Caco-2 (cell line): ENCODE results near the gene PPARA. TPM values are rescaled to one million over a fixed set of nuclear protein-coding genes. Genes with fewer than 3 reads are reported as not detected.

Source experiments
- BruUV-seq: library from RNA; stranded (reverse); fragments of 400-500 nt; replicated peaks from 2 replicates; lab custom pipeline; 2021; lab: Mats Ljungman, UMichigan
- CTCF ChIA-PET: fragments of 300-600 bp; sonication (Branson Sonifier 250); formaldehyde crosslinking; loops from one replicate; lab custom pipeline; 2022; ENCODE audit warnings: antibody characterized with exemption; lab: Charles Lee
- POLR2A ChIA-PET: fragments of 300-600 bp; sonication (Branson Sonifier 250); formaldehyde crosslinking; loops from one replicate; lab custom pipeline; 2022; ENCODE audit warnings: antibody characterized with exemption; lab: Charles Lee
- DNase-seq, 2 experiments: peaks; one replicate each; pipeline versions ENCODE4 v3.0.0 to v3.0.0-alpha.2; 2020 to 2022
- H3K27me3 ChIP-seq: replicated peaks from 2 replicates; pipeline ENCODE4 v1.6.0; 2011; ENCODE audit warnings: low read length; ENCODE audit not compliant: control insufficient read depth, insufficient read depth
- H3K36me3 ChIP-seq: 2 replicates; pipeline ENCODE4 v1.5.1; 2011; ENCODE audit warnings: low read length; ENCODE audit not compliant: control insufficient read depth, insufficient read depth
- H3K4me1 ChIP-seq: fragments of 250-450 bp; sonication (Bioruptor Pico); 2 replicates; pipeline ENCODE4 v1.5.1; 2020; ENCODE audit warnings: mild to moderate bottlenecking
- H3K4me3 ChIP-seq: 2 replicates; pipeline ENCODE4 v1.5.1; 2011; ENCODE audit warnings: low read depth, mild to moderate bottlenecking, control low read depth, low read length
- H3K9me3 ChIP-seq: fragments of 250-450 bp; sonication (Bioruptor Pico); 2 replicates; pipeline ENCODE4 v1.5.1; 2020; ENCODE audit warnings: mild to moderate bottlenecking, moderate library complexity
- H3K27ac Mint-ChIP-seq: one replicate; pipeline ENCODE4 v1.8.0; 2022; ENCODE audit warnings: mixed read lengths; ENCODE audit not compliant: unreplicated experiment
- H3K27me3 Mint-ChIP-seq: one replicate; pipeline ENCODE4 v1.8.0; 2022; ENCODE audit warnings: mixed read lengths; ENCODE audit not compliant: insufficient read depth, unreplicated experiment
- H3K36me3 Mint-ChIP-seq: one replicate; pipeline ENCODE4 v1.8.0; 2022; ENCODE audit warnings: mild to moderate bottlenecking, mixed read lengths; ENCODE audit not compliant: insufficient read depth, unreplicated experiment
- H3K4me1 Mint-ChIP-seq: one replicate; pipeline ENCODE4 v1.8.0; 2022; ENCODE audit warnings: low read depth, mixed read lengths; ENCODE audit not compliant: unreplicated experiment
- H3K4me3 Mint-ChIP-seq: one replicate; pipeline ENCODE4 v1.8.0; 2022; ENCODE audit warnings: mild to moderate bottlenecking, moderate library complexity, mixed read lengths; ENCODE audit not compliant: unreplicated experiment
- H3K9me3 Mint-ChIP-seq: one replicate; pipeline ENCODE4 v1.8.0; 2022; ENCODE audit warnings: mixed read lengths; ENCODE audit not compliant: unreplicated experiment
- CTCF ChIP-seq, 2 experiments: fragments of 200-600 bp in 1 of 2; IDR thresholded peaks; 1 replicate in 1 of 2; 2 replicates in 1 of 2; pipeline versions ENCODE4 v1.5.1 to v1.8.0; 2011 to 2022; ENCODE audit warnings: antibody characterized with exemption in 1 of 2, control low read depth in 1 of 2, inconsistent platforms in 1 of 2, low read depth in 1 of 2, low read length in 1 of 2, mild to moderate bottlenecking in 1 of 2, moderate library complexity in 1 of 2; ENCODE audit not compliant: insufficient read depth in 1 of 2, severe bottlenecking in 1 of 2, unreplicated experiment in 1 of 2
- intact Hi-C: fragments of 100-400 bp; cut with micrococcal nuclease; formaldehyde crosslinking; loops from one replicate; pipeline ENCODE4 v1.10.0; 2022; ENCODE audit not compliant: unreplicated experiment
- total RNA-seq: library from RNA; stranded (reverse); gene quantifications from 2 replicates; pipeline ENCODE4 v1.2.3, GENCODE V29; 2022

PPARA gene
- total RNA-seq, 1 experiment from 2014 or later = 13.4 TPM

GRCh38 chr22:46290121-46290842 lies 140.0 kb downstream of the PPARA start:
- no peak for TF ChIP-seq CTCF (IDR thresholded peaks at IDR 0.05; ENCODE audit: insufficient read depth in 1 of 2, low read depth in 1 of 2, low read length in 1 of 2, severe bottlenecking in 1 of 2, unreplicated experiment in 1 of 2)
- Mint-ChIP-seq H3K36me3 (peaks cover 49% of the 10 kb centered on the region), H3K4me1 (peaks cover under 1% of the 10 kb centered on the region), H3K27ac (peak overlapping the region; percentile 17), H3K4me3 (no peak overlapping the region), H3K27me3 (no peaks in the 10 kb centered on the region), H3K9me3 (no peaks in the 10 kb centered on the region)
- H3K36me3 ChIP-seq = peaks cover 3% of the 10 kb centered on the region
- peaks cover 2% of the 10 kb centered on the region; the same call in 1 of the 2 replicates for H3K4me1 ChIP-seq
- H3K4me3 ChIP-seq = no peak overlapping the region
- no peaks in the 10 kb centered on the region for H3K9me3 ChIP-seq
- no peaks in the 10 kb centered on the region for H3K27me3 ChIP-seq
- ChIA-PET POLR2A (no interaction called here), CTCF (no interaction called here)
- intact Hi-C loops = no loop called here
- no TSS peak for BruUV-seq
- DNase-seq = no peak

- peaks cover 9% of the 10 kb centered on the region for H3K4me1 Mint-ChIP-seq
- no peak overlapping the region for H3K4me3 Mint-ChIP-seq
- Histone ChIP-seq H3K36me3 (peaks cover 3% of the 10 kb centered on the region), H3K4me3 (no peak overlapping the region), H3K9me3 (no peaks in the 10 kb centered on the region), H3K4me1 (peaks cover 8% of the 10 kb centered on the region; the same call in 1 of the 2 replicates), H3K27me3 (no peaks in the 10 kb centered on the region)
- peaks cover 42% of the 10 kb centered on the region for H3K36me3 Mint-ChIP-seq
- H3K27ac Mint-ChIP-seq = no peak overlapping the region
- no peak for TF ChIP-seq CTCF (IDR thresholded peaks at IDR 0.05; ENCODE audit: insufficient read depth in 1 of 2, low read depth in 1 of 2, low read length in 1 of 2, severe bottlenecking in 1 of 2, unreplicated experiment in 1 of 2)
- no TSS peak for BruUV-seq
- H3K27me3 Mint-ChIP-seq = no peaks in the 10 kb centered on the region
- ChIA-PET POLR2A (no interaction called here), CTCF (no interaction called here)
- no peak for DNase-seq
- no peaks in the 10 kb centered on the region for H3K9me3 Mint-ChIP-seq
- intact Hi-C loops = no loop called here
Measured at GRCh38 chr22:46290843-46291785, 140.8 kb downstream of the PPARA start.

- H3K9me3 Mint-ChIP-seq = no peaks in the 10 kb centered on the region
- no TSS peak for BruUV-seq
- Histone ChIP-seq H3K4me1 (peaks cover 8% of the 10 kb centered on the region; the same call in 1 of the 2 replicates), H3K4me3 (no peak overlapping the region), H3K36me3 (peaks cover 2% of the 10 kb centered on the region), H3K9me3 (no peaks in the 10 kb centered on the region), H3K27me3 (no peaks in the 10 kb centered on the region)
- ChIA-PET POLR2A (no interaction called here), CTCF (no interaction called here)
- no peak for DNase-seq
- peaks cover 43% of the 10 kb centered on the region for H3K36me3 Mint-ChIP-seq
- H3K4me1 Mint-ChIP-seq = peaks cover 10% of the 10 kb centered on the region
- no peak for TF ChIP-seq CTCF (IDR thresholded peaks at IDR 0.05; ENCODE audit: insufficient read depth in 1 of 2, low read depth in 1 of 2, low read length in 1 of 2, severe bottlenecking in 1 of 2, unreplicated experiment in 1 of 2)
- no peak overlapping the region for H3K27ac Mint-ChIP-seq
- intact Hi-C loops = no loop called here
- H3K27me3 Mint-ChIP-seq = no peaks in the 10 kb centered on the region
- H3K4me3 Mint-ChIP-seq = no peak overlapping the region
Measured at GRCh38 chr22:46292173-46292572, 141.8 kb downstream of the PPARA start.
